ENCODE data around the gene PPL. TPM values are rescaled to one million over a fixed set of nuclear protein-coding genes. Genes with fewer than 3 reads are reported as not detected.

Gene PPL
- total and polyA plus RNA-seq, 2 of the 13 experiments (the other 11 are each of a cell fraction or from before 2014, with no cell fraction given), result 5.7 to 6.6 TPM

DNA sequence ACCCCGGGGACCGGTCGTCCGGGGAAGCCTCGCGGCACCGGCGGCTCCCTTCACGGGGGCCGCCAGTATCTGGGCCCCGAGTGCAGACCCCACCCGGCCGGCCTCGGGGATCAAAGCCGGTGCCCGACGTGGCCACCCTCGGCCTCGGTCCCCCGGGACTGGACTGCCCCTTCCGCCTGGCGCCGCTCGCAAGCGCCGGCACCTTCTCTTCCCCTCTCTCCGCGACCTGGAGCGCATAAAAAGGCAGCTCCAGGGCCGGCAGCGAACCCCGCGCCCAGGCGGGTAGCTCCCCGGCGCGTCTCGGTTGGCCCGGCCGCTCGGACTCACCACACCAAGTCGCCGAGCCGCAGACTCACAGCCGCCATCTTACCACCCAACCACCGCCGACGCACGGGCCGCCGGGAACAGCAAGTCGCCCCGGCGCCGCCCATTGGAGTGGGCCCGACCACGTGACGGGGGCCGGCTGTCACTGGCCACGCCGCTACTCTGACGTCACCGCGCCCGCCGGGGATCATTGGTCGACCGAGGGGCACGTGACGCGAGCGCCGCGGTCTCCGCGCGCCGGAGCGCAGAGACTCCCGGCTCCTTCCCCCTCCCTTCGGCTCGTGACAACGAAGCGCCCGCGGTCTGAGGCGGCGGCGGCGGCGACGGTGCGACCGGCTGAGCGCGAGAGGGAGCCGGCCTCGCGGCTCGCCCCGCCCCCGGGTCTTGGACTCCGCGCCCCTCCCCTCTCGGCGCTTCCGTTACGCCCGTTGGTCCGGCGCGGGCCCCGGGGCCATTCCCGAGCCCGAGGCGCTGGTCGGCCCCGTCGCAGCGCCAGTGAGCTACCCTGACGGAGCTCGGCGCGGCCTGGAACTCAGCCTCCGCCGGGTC lies 89.8 kb downstream of the PPL start, which contains the start of the genes GLYR1 and UBN1 (continued):
- no peak for TF ChIP-seq RELA (CRISPR knock-in tag; IDR thresholded peaks at IDR 0.05)
- TF ChIP-seq ZNF264 (CRISPR knock-in tag; IDR thresholded peaks at IDR 0.05), result no peak
- TF ChIP-seq, protein P1, sequence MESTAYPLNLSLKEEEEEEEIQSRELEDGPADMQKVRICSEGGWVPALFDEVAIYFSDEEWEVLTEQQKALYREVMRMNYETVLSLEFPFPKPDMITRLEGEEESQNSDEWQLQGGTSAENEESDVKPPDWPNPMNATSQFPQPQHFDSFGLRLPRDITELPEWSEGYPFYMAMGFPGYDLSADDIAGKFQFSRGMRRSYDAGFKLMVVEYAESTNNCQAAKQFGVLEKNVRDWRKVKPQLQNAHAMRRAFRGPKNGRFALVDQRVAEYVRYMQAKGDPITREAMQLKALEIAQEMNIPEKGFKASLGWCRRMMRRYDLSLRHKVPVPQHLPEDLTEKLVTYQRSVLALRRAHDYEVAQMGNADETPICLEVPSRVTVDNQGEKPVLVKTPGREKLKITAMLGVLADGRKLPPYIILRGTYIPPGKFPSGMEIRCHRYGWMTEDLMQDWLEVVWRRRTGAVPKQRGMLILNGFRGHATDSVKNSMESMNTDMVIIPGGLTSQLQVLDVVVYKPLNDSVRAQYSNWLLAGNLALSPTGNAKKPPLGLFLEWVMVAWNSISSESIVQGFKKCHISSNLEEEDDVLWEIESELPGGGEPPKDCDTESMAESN (CRISPR knock-in tag; conservative IDR thresholded peaks at IDR 0.05), result no peak; the same call in 1 of the 2 replicates
- TF ChIP-seq ZNF260 (CRISPR knock-in tag; IDR thresholded peaks at IDR 0.05; ENCODE audit: borderline replicate concordance, low read depth), result no peak
- peak; percentile 60 for TF ChIP-seq SALL1 (CRISPR knock-in tag; IDR thresholded peaks at IDR 0.05)
- TF ChIP-seq ZNF232 (CRISPR knock-in tag; IDR thresholded peaks at IDR 0.05; ENCODE audit: borderline replicate concordance), result 0 out of 2 replicates have a peak, but pooled peaks have one; percentile 45
- TF ChIP-seq, protein P2, sequence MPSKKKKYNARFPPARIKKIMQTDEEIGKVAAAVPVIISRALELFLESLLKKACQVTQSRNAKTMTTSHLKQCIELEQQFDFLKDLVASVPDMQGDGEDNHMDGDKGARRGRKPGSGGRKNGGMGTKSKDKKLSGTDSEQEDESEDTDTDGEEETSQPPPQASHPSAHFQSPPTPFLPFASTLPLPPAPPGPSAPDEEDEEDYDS (CRISPR knock-in tag; IDR thresholded peaks at IDR 0.05), result peak; percentile 74; the same call in 1 of the 2 replicates
- TF ChIP-seq, protein P3, sequence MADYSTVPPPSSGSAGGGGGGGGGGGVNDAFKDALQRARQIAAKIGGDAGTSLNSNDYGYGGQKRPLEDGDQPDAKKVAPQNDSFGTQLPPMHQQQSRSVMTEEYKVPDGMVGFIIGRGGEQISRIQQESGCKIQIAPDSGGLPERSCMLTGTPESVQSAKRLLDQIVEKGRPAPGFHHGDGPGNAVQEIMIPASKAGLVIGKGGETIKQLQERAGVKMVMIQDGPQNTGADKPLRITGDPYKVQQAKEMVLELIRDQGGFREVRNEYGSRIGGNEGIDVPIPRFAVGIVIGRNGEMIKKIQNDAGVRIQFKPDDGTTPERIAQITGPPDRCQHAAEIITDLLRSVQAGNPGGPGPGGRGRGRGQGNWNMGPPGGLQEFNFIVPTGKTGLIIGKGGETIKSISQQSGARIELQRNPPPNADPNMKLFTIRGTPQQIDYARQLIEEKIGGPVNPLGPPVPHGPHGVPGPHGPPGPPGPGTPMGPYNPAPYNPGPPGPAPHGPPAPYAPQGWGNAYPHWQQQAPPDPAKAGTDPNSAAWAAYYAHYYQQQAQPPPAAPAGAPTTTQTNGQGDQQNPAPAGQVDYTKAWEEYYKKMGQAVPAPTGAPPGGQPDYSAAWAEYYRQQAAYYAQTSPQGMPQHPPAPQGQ (CRISPR knock-in tag; IDR thresholded peaks at IDR 0.05; ENCODE audit: borderline replicate concordance), result no peak
- peak; percentile 80 for TF ChIP-seq KDM2A (CRISPR knock-in tag; IDR thresholded peaks at IDR 0.05; ENCODE audit: borderline replicate concordance, low read depth)
- TF ChIP-seq POLR2A (IDR thresholded peaks at IDR 0.05; ENCODE audit: insufficient read depth in 1 of 2, low read depth in 2 of 2, low read length in 2 of 2), result peak; percentile 51 to 81
- peak; percentile 25; the same call in 1 of the 2 replicates for TF ChIP-seq ZNF605 (CRISPR knock-in tag; IDR thresholded peaks at IDR 0.05)
- TF ChIP-seq IRX3 (CRISPR knock-in tag; IDR thresholded peaks at IDR 0.05; ENCODE audit: borderline replicate concordance, low read depth), result no peak
- peak; percentile 98 for TF ChIP-seq ZNF777 (CRISPR knock-in tag; IDR thresholded peaks at IDR 0.05)
- TF ChIP-seq ZBTB3 (CRISPR knock-in tag; IDR thresholded peaks at IDR 0.05; ENCODE audit: borderline replicate concordance, low read depth), result no peak
- TF ChIP-seq, protein P4, sequence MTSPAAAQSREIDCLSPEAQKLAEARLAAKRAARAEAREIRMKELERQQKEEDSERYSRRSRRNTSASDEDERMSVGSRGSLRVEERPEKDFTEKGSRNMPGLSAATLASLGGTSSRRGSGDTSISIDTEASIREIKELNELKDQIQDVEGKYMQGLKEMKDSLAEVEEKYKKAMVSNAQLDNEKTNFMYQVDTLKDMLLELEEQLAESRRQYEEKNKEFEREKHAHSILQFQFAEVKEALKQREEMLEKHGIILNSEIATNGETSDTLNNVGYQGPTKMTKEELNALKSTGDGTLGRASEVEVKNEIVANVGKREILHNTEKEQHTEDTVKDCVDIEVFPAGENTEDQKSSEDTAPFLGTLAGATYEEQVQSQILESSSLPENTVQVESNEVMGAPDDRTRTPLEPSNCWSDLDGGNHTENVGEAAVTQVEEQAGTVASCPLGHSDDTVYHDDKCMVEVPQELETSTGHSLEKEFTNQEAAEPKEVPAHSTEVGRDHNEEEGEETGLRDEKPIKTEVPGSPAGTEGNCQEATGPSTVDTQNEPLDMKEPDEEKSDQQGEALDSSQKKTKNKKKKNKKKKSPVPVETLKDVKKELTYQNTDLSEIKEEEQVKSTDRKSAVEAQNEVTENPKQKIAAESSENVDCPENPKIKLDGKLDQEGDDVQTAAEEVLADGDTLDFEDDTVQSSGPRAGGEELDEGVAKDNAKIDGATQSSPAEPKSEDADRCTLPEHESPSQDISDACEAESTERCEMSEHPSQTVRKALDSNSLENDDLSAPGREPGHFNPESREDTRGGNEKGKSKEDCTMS (CRISPR knock-in tag; conservative IDR thresholded peaks at IDR 0.05), result no peak
- TF ChIP-seq ZNF383 (CRISPR knock-in tag; IDR thresholded peaks at IDR 0.05; ENCODE audit: borderline replicate concordance), result no peak
- TF ChIP-seq ATF7 (IDR thresholded peaks at IDR 0.05), result peak; percentile 90
- 0 out of 2 replicates have a peak, but pooled peaks have one; percentile 52 for TF ChIP-seq ATF7 (CRISPR knock-in tag; IDR thresholded peaks at IDR 0.05)
- TF ChIP-seq MAFK (conservative IDR thresholded peaks at IDR 0.05 in 1 of 2, IDR thresholded peaks at IDR 0.05 in 1 of 2; ENCODE audit: low read length in 2 of 2), result no peak
- no peak for TF ChIP-seq ZNF841 (CRISPR knock-in tag; IDR thresholded peaks at IDR 0.05; ENCODE audit: borderline replicate concordance)
- TF ChIP-seq BRD4 (CRISPR knock-in tag; IDR thresholded peaks at IDR 0.05), result peak; percentile 73; the same call in 1 of the 2 replicates

Data from HepG2 (cell line).